ENCODE measurements around the gene VIPR1. TPM values are rescaled to one million over a fixed set of nuclear protein-coding genes. Genes with fewer than 3 reads are reported as not detected.

The VIPR1 gene, protein sequence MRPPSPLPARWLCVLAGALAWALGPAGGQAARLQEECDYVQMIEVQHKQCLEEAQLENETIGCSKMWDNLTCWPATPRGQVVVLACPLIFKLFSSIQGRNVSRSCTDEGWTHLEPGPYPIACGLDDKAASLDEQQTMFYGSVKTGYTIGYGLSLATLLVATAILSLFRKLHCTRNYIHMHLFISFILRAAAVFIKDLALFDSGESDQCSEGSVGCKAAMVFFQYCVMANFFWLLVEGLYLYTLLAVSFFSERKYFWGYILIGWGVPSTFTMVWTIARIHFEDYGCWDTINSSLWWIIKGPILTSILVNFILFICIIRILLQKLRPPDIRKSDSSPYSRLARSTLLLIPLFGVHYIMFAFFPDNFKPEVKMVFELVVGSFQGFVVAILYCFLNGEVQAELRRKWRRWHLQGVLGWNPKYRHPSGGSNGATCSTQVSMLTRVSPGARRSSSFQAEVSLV
- total RNA-seq = 10 to 100 TPM; 39.4 to 48.3 TPM

DNA sequence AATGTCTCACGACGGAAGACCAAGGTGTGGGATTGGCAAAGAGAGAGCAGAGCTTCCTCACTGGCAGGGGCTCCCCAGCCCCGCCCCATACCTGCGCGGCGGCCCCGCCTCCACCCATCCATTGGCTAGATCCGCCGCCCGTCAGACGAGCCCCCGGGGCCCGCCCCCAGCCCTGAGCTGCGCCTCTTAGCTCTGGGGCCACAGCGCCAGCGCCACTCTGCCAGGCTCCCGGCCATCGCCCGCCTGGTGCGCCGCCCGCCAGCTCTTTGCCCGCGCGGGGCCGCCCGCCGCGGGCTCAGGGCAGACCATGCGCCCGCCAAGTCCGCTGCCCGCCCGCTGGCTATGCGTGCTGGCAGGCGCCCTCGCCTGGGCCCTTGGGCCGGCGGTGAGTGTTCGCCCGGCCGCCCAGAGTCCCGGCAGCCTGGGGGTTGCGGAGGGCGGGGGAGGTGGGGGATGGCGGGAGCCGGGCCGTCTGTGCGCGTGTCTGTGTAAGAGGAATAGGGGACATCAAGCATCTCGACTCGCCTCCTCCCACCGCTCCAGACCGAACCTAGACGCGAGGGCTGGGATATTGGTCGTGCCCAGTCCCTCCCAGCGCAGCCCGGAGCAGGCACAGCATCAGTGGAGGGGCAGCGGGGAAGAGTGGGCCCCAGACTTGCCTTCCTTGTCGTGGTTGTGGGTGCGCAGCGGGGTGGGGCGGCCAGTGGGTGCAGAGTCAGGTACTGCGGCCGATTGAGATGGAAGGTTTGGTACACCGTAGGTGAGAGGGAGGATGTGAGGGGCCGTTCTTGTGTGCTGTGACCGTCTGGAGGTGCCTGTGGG is at the start of gene VIPR1:
TSS of gene VIPR1 (plus strand) at position 215 of the 822 bp plus-strand sequence. CDS start at position 308, 93 bp downstream.

DNA sequence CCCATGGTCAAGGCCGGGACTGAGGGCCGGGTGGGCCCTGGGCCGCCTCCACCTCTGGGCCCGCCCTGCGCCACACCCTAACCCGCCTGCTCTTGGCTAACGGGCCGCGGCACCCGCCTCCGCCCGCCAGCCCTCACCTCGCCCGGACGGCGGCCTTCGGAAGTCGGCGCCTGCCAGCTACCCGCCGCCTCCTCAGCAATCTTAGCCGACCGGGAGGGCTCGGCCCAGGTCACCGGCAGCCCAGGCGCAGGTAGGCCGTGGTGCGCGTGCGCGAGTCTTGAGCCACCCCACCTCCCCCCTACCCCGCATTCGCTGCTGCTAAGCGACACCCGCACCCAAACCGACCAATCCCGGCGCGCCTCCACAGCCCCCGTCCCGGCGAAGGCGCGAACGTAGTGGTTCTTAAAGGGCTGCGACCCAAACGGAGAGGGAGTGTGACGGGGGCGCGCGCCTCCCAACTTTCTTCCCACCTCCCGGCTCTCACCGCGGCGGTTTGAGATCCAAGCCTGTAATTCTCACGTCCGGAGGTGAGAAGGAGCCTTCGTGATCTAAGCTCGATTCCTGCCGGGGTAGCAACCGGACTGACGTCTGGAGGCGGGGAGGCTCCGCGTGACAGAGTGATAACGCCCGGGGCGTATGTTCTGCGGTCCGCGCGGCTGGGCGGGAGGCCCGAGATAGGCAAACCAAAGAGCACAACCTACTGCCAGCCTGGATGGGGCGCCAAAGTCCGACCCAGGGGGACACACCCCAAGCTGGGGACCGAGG is 79.4 kb downstream of the VIPR1 start, which contains the start of gene SEC22C:
TSS of gene SEC22C (minus strand) at position 259 of the 765 bp plus-strand sequence. CDS start 12,921 bp downstream, outside the sequence.

Other genes starting within 250 kb of the VIPR1 start
- gene CCK, start 236.5 kb upstream of the VIPR1 start, total RNA-seq = not detected
- not detected for gene LYZL4, start 92.0 kb upstream of the VIPR1 start, total RNA-seq
- gene SEC22C, start 79.3 kb downstream of the VIPR1 start, total RNA-seq = 10 to 100 TPM; 46.7 to 51.2 TPM
- 10 to 100 TPM; 57.8 to 60.7 TPM for gene SS18L2, start 88.2 kb downstream of the VIPR1 start, total RNA-seq
- 100 to 1,000 TPM; 116 to 120 TPM for gene NKTR, start 98.0 kb downstream of the VIPR1 start, total RNA-seq
- gene ZBTB47, start 151.1 kb downstream of the VIPR1 start, total RNA-seq = 1 to 10 TPM in 1 of 2 experiments, under 1 TPM in 1; 0.75 to 1.1 TPM
- not detected for gene KLHL40, start 182.9 kb downstream of the VIPR1 start, total RNA-seq
- not detected for gene HHATL, start 200.2 kb downstream of the VIPR1 start, total RNA-seq

Measured in activated naive CD4-positive, alpha-beta T cell treated with anti-CD3 and anti-CD28 coated beads, Interleukin-2, amount 10 ng/mL, durations not matched to agents 5 hours and 36 hours (primary cell).